ENCODE results near the gene DMPK. TPM values are rescaled to one million over a fixed set of nuclear protein-coding genes. Genes with fewer than 3 reads are reported as not detected.

DMPK gene
- total RNA-seq, 1 experiment from 2014 or later, result 119 TPM

GRCh38 chr19:45768655-45768983, 13.7 kb downstream of the DMPK start:
- no peaks in the 10 kb centered on the region for H3K9me3 ChIP-seq (ENCODE audit: control insufficient read depth, insufficient read depth, low read depth, low read length)
- no TSS peak for BruUV-seq (replicated peaks)
- no peaks in the 10 kb centered on the region for H3K27me3 ChIP-seq (ENCODE audit: control insufficient read depth, insufficient read depth, low read length)
- ATAC-seq (no peak), DNase-seq (ENCODE audit: low read depth, low spot score) (no peak)
- intact Hi-C loops (cut with micrococcal nuclease; ENCODE audit: unreplicated experiment) (loop anchor here (10.0 kb wide), 1 partner anchor 64 kb away; no protein-coding TSS in a partner anchor), in situ Hi-C loops (cut with HindIII; ENCODE audit: low pct_unique_long_range_greater_than_20kb, low sequenced_read_pairs) (no loop called here)
- peak overlapping the region; percentile 89 for H3K27ac ChIP-seq (ENCODE audit: low read length)
- peak overlapping the region; percentile 66 to 77 for H3K4me3 ChIP-seq (ENCODE audit: low read depth in 2 of 2, low read length in 2 of 2)
- TF ChIP-seq REST (IDR thresholded peaks at IDR 0.05; ENCODE audit: insufficient read depth in 1 of 2, low read depth in 2 of 2, low read length in 1 of 2), result no peak
- TF ChIP-seq CTCF (IDR thresholded peaks at IDR 0.05), result no peak
- TF ChIP-seq SIN3A (IDR thresholded peaks at IDR 0.05; ENCODE audit: borderline replicate concordance, insufficient read depth, low read depth, low read length), result no peak
- no peak for TF ChIP-seq TCF7L2 (IDR thresholded peaks at IDR 0.05; ENCODE audit: low read depth, low read length)
- no peak for TF ChIP-seq POLR2AphosphoS5 (IDR thresholded peaks at IDR 0.05; ENCODE audit: low read depth, low read length)
- ChIA-PET POLR2A (interaction anchor here (0.6 to 1.6 kb wide), 3 partner anchors 51 to 76 kb away, joined by 3 to 7 read pairs (median 3); partner anchors contain the start of genes QPCTL and SNRPD2), CTCF (interaction anchor here (0.7 to 2.1 kb wide), 2 partner anchors 76 to 89 kb away, joined by 5 to 13 read pairs; partner anchors contain the start of gene QPCTL)
- no peaks in the 10 kb centered on the region; the same call in 1 of the 2 replicates for H3K36me3 ChIP-seq (ENCODE audit: control insufficient read depth, insufficient read depth, low read length)
- peaks cover 42% of the 10 kb centered on the region for H3K4me1 ChIP-seq (ENCODE audit: control insufficient read depth, insufficient read depth, low read length)

- no peaks in the 10 kb centered on the region for H3K9me3 ChIP-seq (ENCODE audit: control insufficient read depth, insufficient read depth, low read depth, low read length)
- in situ Hi-C loops (cut with HindIII; ENCODE audit: low pct_unique_long_range_greater_than_20kb, low sequenced_read_pairs), result no loop called here
- H3K27ac ChIP-seq (ENCODE audit: low read length), result peak overlapping the region; percentile 86
- ATAC-seq, result peak; percentile 23
- peak overlapping the region; percentile 66 to 77 for H3K4me3 ChIP-seq (ENCODE audit: low read depth in 2 of 2, low read length in 2 of 2)
- intact Hi-C loops (cut with micrococcal nuclease; ENCODE audit: unreplicated experiment), result loop anchor here (10.0 kb wide), 1 partner anchor 63 kb away; no protein-coding TSS in a partner anchor
- no peak for DNase-seq (ENCODE audit: low read depth, low spot score)
- BruUV-seq (replicated peaks), result no TSS peak
- no peak for TF ChIP-seq POLR2AphosphoS5 (IDR thresholded peaks at IDR 0.05; ENCODE audit: low read depth, low read length)
- TF ChIP-seq SIN3A (IDR thresholded peaks at IDR 0.05; ENCODE audit: borderline replicate concordance, insufficient read depth, low read depth, low read length), result 0 out of 2 replicates have a peak, but pooled peaks have one; percentile 19
- TF ChIP-seq CTCF (IDR thresholded peaks at IDR 0.05), result no peak
- ChIA-PET CTCF (interaction anchor here (0.6 to 2.1 kb wide), 3 partner anchors 33 to 88 kb away, joined by 3 to 13 read pairs (median 5); partner anchors contain the start of gene QPCTL), POLR2A (interaction anchor here (1.6 kb wide), 1 partner anchor 51 kb away, joined by 3 read pairs; no protein-coding TSS in a partner anchor)
- peaks cover 38% of the 10 kb centered on the region for H3K4me1 ChIP-seq (ENCODE audit: control insufficient read depth, insufficient read depth, low read length)
- no peaks in the 10 kb centered on the region for H3K27me3 ChIP-seq (ENCODE audit: control insufficient read depth, insufficient read depth, low read length)
- H3K36me3 ChIP-seq (ENCODE audit: control insufficient read depth, insufficient read depth, low read length), result no peaks in the 10 kb centered on the region; the same call in 1 of the 2 replicates
These were observed 14.2 kb downstream of the DMPK start for GRCh38 chr19:45767881-45768654.
